Hepatocyte (in vitro differentiated cells): ENCODE measurements around the gene ZNF273. TPM values are rescaled to one million over a fixed set of nuclear protein-coding genes. Genes with fewer than 3 reads are reported as not detected.
"Not testable (repeated sequence)": the region's sequence is repeated elsewhere in the genome, so short reads cannot be mapped to it uniquely, and the experiment has no call there.

Source experiments
- DNase-seq: peaks from one replicate; pipeline ENCODE4 v3.0.0-alpha.2; 2016; ENCODE audit warnings: low spot score
- H2AFZ ChIP-seq: fragments of 200-600 bp; sonication (generic); 2 replicates; pipeline ENCODE4 v1.6.0; 2016; ENCODE audit warnings: antibody characterized with exemption, mild to moderate bottlenecking
- H3K27ac ChIP-seq: fragments of 200-600 bp; sonication (generic); 2 replicates; pipeline ENCODE4 v1.5.1; 2016; ENCODE audit warnings: mild to moderate bottlenecking
- H3K27me3 ChIP-seq: fragments of 200-600 bp; sonication (generic); 2 replicates; pipeline ENCODE4 v1.6.1; 2016
- H3K36me3 ChIP-seq: fragments of 200-600 bp; sonication (generic); replicated peaks from 2 replicates; pipeline ENCODE4 v1.5.1; 2016; ENCODE audit warnings: low read depth; ENCODE audit not compliant: insufficient read depth
- H3K4me1 ChIP-seq: fragments of 200-600 bp; sonication (generic); 2 replicates; pipeline ENCODE4 v1.5.1; 2016; ENCODE audit warnings: mild to moderate bottlenecking, moderate library complexity; ENCODE audit not compliant: insufficient read depth
- H3K4me2 ChIP-seq: fragments of 200-600 bp; sonication (generic); 2 replicates; pipeline ENCODE4 v1.6.0; 2016
- H3K4me3 ChIP-seq: fragments of 200-600 bp; sonication (generic); 2 replicates; pipeline ENCODE4 v1.5.1; 2016; ENCODE audit warnings: mild to moderate bottlenecking
- H3K79me2 ChIP-seq: fragments of 200-600 bp; sonication (generic); 2 replicates; pipeline ENCODE4 v1.6.0; 2017; ENCODE audit warnings: mild to moderate bottlenecking
- H3K9me2 ChIP-seq: fragments of 200-600 bp; sonication (generic); replicated peaks from 2 replicates; pipeline ENCODE4 v1.6.0; 2017; ENCODE audit warnings: mild to moderate bottlenecking; ENCODE audit not compliant: insufficient read depth
- H3K9me3 ChIP-seq: fragments of 200-600 bp; sonication (generic); 2 replicates; pipeline ENCODE4 v1.5.1; 2016; ENCODE audit warnings: low read depth, mild to moderate bottlenecking
- H4K20me1 ChIP-seq: fragments of 200-600 bp; sonication (generic); 2 replicates; pipeline ENCODE4 v1.6.0; 2016; ENCODE audit warnings: mild to moderate bottlenecking; ENCODE audit not compliant: insufficient read depth, poor library complexity, severe bottlenecking
- CTCF ChIP-seq: fragments of 200-600 bp; sonication (generic); IDR thresholded peaks from 2 replicates; pipeline ENCODE4 v1.5.1; 2016; ENCODE audit warnings: antibody characterized with exemption, mild to moderate bottlenecking; ENCODE audit not compliant: poor library complexity
- EZH2 ChIP-seq: fragments of 200-600 bp; sonication (generic); IDR thresholded peaks from 2 replicates; pipeline ENCODE4 v1.6.1; 2016; ENCODE audit warnings: antibody characterized with exemption, mild to moderate bottlenecking, borderline replicate concordance
- EZH2phosphoT487 ChIP-seq: fragments of 200-600 bp; sonication (generic); IDR thresholded peaks from one replicate; pipeline ENCODE4 v1.6.1; 2018; ENCODE audit warnings: antibody characterized with exemption, mild to moderate bottlenecking, low read depth, moderate library complexity; ENCODE audit not compliant: unreplicated experiment, severe bottlenecking
- whole genome bisulfite sequencing: methylation state at CpG from one replicate; pipeline ENCODE4 v1.1.6; 2016; ENCODE audit warnings: low lambda C conversion rate; ENCODE audit errors: missing lambda C conversion rate; 5-methylcytosine and 5-hydroxymethylcytosine counted together
- polyA plus RNA-seq: library from polyadenylated mRNA; unstranded; fragments of >200 nt; fragmentation: Nextera tagmentation; extraction: Ambion mirVana; gene quantifications from 2 replicates; pipeline ENCODE4 v1.2.1, GENCODE V29; 2016
- total RNA-seq: library from RNA; depleted of rRNA; stranded (reverse); fragments of >200 nt; gene quantifications from 2 replicates; pipeline ENCODE4 v1.2.3, GENCODE V29; 2014

The ZNF273 gene
- total and polyA plus RNA-seq, 2 experiments from 2014 or later: 4.1 to 4.9 TPM

GRCh38 chr7:64863021-64863420 is 40.1 kb upstream of the ZNF273 start:
- Histone ChIP-seq H3K9me2 (no peaks in the 10 kb centered on the region), H3K9me3 (no peaks in the 10 kb centered on the region), H3K4me2 (no peak overlapping the region), H3K4me1 (no peaks in the 10 kb centered on the region), H3K79me2 (no peaks in the 10 kb centered on the region), H4K20me1 (no peaks in the 10 kb centered on the region), H3K27ac (no peak overlapping the region), H3K27me3 (no peaks in the 10 kb centered on the region), H2AFZ (no peak overlapping the region), H3K36me3 (no peaks in the 10 kb centered on the region), H3K4me3 (no peak overlapping the region)
- 89% methylated on average over 9 of the region's 9 CpGs for WGBS
- TF ChIP-seq CTCF: no peak
- TF ChIP-seq EZH2phosphoT487: no peak
- no peak for TF ChIP-seq EZH2
- DNase-seq: no peak

GRCh38 chr7:64863530-64863929 is 39.5 kb upstream of the ZNF273 start:
- not testable (repeated sequence) for H2AFZ ChIP-seq, H3K27me3 ChIP-seq, H3K36me3 ChIP-seq, H4K20me1 ChIP-seq, H3K9me3 ChIP-seq, H3K4me3 ChIP-seq, H3K27ac ChIP-seq, H3K4me2 ChIP-seq, DNase-seq, H3K79me2 ChIP-seq, H3K4me1 ChIP-seq, H3K9me2 ChIP-seq
- WGBS: 78% methylated on average over 3 of the region's 3 CpGs

- no peaks in the 10 kb centered on the region for H3K79me2 ChIP-seq
- no peak overlapping the region for H3K4me2 ChIP-seq
- no peaks in the 10 kb centered on the region for H3K4me1 ChIP-seq
- H3K4me3 ChIP-seq: no peak overlapping the region
- no peaks in the 10 kb centered on the region for H3K36me3 ChIP-seq
- DNase-seq: no peak
- H3K9me3 ChIP-seq: no peaks in the 10 kb centered on the region
- TF ChIP-seq EZH2phosphoT487: no peak
- TF ChIP-seq CTCF: no peak
- no peak for TF ChIP-seq EZH2
- 77% methylated on average over 7 of the region's 7 CpGs for WGBS
- H4K20me1 ChIP-seq: no peaks in the 10 kb centered on the region
- no peaks in the 10 kb centered on the region for H3K27me3 ChIP-seq
- H3K27ac ChIP-seq: no peak overlapping the region
- H3K9me2 ChIP-seq: no peaks in the 10 kb centered on the region
- no peak overlapping the region for H2AFZ ChIP-seq
These were observed 39.1 kb upstream of the ZNF273 start for GRCh38 chr7:64863969-64864368.

GRCh38 chr7:64867863-64868440 is 35.1 kb upstream of the ZNF273 start:
- H3K79me2 ChIP-seq: no peaks in the 10 kb centered on the region
- H3K4me3 ChIP-seq: no peak overlapping the region
- no peaks in the 10 kb centered on the region for H3K36me3 ChIP-seq
- no peak overlapping the region for H2AFZ ChIP-seq
- no peaks in the 10 kb centered on the region for H3K4me1 ChIP-seq
- no peak for DNase-seq
- no peaks in the 10 kb centered on the region for H4K20me1 ChIP-seq
- H3K9me2 ChIP-seq: no peaks in the 10 kb centered on the region
- H3K4me2 ChIP-seq: no peak overlapping the region
- WGBS: 82% methylated on average over 18 of the region's 18 CpGs
- H3K9me3 ChIP-seq: no peaks in the 10 kb centered on the region
- H3K27me3 ChIP-seq: no peaks in the 10 kb centered on the region
- no peak overlapping the region for H3K27ac ChIP-seq
- TF ChIP-seq CTCF: no peak
- TF ChIP-seq EZH2: no peak
- TF ChIP-seq EZH2phosphoT487: no peak
